ENCODE results near the gene FCHO2.

GRCh38 chr5:73061593-73061992, 105.8 kb downstream of the FCHO2 start:
- no peak for TF ChIP-seq CEBPB (IDR thresholded peaks at IDR 0.05; ENCODE audit: borderline replicate concordance in 1 of 2, low read depth in 2 of 2, low read length in 2 of 2)
- no peak for TF ChIP-seq POLR2A (IDR thresholded peaks at IDR 0.05; ENCODE audit: low read depth, low read length)
- no peak for TF ChIP-seq CTCF (IDR thresholded peaks at IDR 0.05 in 2 of 3, conservative IDR thresholded peaks at IDR 0.05 in 1 of 3; ENCODE audit: control insufficient read depth in 2 of 3, extremely low read depth in 1 of 3, insufficient read depth in 1 of 3, low read depth in 3 of 3, low read length in 3 of 3)
- TF ChIP-seq USF2 (IDR thresholded peaks at IDR 0.05; ENCODE audit: borderline replicate concordance, low read depth, low read length) = no peak
- no peak for TF ChIP-seq MLLT1 (IDR thresholded peaks at IDR 0.05)

Measured in GM12878 (cell line).